ENCODE data around the gene KDM7A. TPM values are rescaled to one million over a fixed set of nuclear protein-coding genes. Genes with fewer than 3 reads are reported as not detected.

KDM7A gene
- total RNA-seq, result 1 to 10 TPM; 7.5 to 7.9 TPM

GRCh38 chr7:140176811-140177702 is at the start of gene KDM7A:
Gene KDM7A (minus strand): TSS chr7:140176983. CDS start chr7:140176937, 46 bp downstream.
- peaks cover 5% of the 10 kb centered on the region for H3K9me3 Mint-ChIP-seq
- peak within 1 kb of the TSS; percentile 91 for H3K4me3 Mint-ChIP-seq
- peak; percentile 95 for DNase-seq
- H3K4me1 Mint-ChIP-seq, result peaks cover 32% of the 10 kb centered on the region
- H3K27me3 Mint-ChIP-seq, result peaks cover 11% of the 10 kb centered on the region
- peak within 1 kb of the TSS; percentile 83 for H3K27ac Mint-ChIP-seq
- peaks cover 10% of the 10 kb centered on the region for H3K36me3 Mint-ChIP-seq

DNA sequence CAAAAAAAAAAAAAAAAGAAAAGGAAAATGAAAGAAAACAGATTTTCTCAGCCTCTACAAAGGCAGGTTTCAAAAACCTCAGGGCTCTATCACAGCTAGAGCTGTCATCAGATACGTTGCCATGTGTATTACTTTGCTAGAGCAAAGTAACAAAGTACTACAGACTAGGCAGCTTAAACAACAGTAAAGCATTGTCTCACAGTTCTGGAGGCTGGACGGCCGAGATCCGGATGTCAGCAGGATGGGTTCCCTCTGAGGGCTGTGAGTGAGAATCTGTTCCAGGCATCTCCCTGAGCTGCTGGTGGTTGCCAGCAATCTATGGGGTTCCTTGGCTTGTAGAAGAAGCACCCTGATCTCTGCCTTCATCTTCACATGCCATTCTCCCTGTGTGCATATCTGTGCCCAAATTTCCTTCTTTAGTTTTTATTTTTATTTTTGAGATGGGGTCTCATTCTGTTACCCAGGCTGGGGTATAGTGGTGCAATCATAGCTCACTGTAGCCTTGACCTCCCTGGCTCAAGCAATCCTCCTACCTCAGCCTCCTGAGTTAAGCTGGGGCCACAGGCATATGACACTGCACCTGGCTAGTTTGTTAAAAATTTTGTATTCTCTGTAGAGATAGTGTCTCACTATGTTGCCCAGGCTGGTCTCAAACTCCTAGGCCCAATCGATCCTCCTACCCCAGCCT is 48.9 kb upstream of the KDM7A start:
- Mint-ChIP-seq H3K4me1 (peaks cover 41% of the 10 kb centered on the region), H3K4me3 (no peak overlapping the region), H3K27me3 (no peaks in the 10 kb centered on the region), H3K36me3 (no peaks in the 10 kb centered on the region), H3K9me3 (no peaks in the 10 kb centered on the region), H3K27ac (no peak overlapping the region)
- no peak for DNase-seq

DNA sequence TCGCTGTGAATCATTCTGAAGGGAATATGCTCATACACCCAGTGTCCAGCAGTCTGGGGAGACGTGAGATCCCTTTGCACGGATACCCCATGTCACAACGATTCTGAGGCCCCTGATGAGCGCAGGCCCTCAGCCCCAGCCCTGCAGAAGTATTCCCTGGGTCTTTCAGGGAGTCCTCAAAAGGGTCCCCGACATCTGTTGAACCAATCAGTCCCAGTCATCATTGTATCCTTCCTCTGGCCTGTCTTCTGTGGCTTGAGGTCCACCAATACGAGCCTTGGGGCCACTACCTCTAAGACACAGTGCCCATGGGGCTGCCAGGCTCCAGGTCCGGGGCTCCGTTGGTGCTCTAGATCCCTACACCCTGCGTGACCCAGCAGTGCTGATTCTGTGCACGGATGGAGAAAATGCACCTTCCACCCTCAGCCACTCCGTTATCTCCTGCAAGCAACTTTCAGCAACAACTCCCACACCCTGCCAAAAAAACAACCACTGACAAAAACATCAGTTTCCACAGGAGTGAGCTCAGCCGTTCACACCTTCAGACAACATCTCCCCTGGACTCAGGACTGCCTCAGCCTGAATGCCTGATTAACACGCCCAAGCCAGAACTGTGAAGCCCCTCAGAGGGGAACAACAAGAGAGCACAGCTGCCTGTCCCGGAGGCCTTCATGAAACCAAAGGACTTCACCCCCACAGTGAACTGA is 46.9 kb upstream of the KDM7A start:
- H3K4me3 Mint-ChIP-seq, result no peak overlapping the region
- no peaks in the 10 kb centered on the region for H3K27me3 Mint-ChIP-seq
- H3K9me3 Mint-ChIP-seq, result no peaks in the 10 kb centered on the region
- H3K36me3 Mint-ChIP-seq, result no peaks in the 10 kb centered on the region
- no peak overlapping the region for H3K27ac Mint-ChIP-seq
- peaks cover 34% of the 10 kb centered on the region for H3K4me1 Mint-ChIP-seq
- DNase-seq, result no peak

GRCh38 chr7:140222814-140223213 is 46.0 kb upstream of the KDM7A start:
- peaks cover 2% of the 10 kb centered on the region for H3K9me3 Mint-ChIP-seq
- H3K27ac Mint-ChIP-seq, result no peak overlapping the region
- no peak overlapping the region for H3K4me3 Mint-ChIP-seq
- H3K4me1 Mint-ChIP-seq, result peaks cover 34% of the 10 kb centered on the region
- H3K27me3 Mint-ChIP-seq, result no peaks in the 10 kb centered on the region
- no peak for DNase-seq
- H3K36me3 Mint-ChIP-seq, result no peaks in the 10 kb centered on the region

GRCh38 chr7:140219672-140220524 is 43.1 kb upstream of the KDM7A start:
- DNase-seq, result no peak
- no peak overlapping the region for H3K27ac Mint-ChIP-seq
- H3K4me1 Mint-ChIP-seq, result peaks cover 24% of the 10 kb centered on the region
- no peak overlapping the region for H3K4me3 Mint-ChIP-seq
- H3K27me3 Mint-ChIP-seq, result no peaks in the 10 kb centered on the region
- peaks cover 11% of the 10 kb centered on the region for H3K9me3 Mint-ChIP-seq
- no peaks in the 10 kb centered on the region for H3K36me3 Mint-ChIP-seq

DNA sequence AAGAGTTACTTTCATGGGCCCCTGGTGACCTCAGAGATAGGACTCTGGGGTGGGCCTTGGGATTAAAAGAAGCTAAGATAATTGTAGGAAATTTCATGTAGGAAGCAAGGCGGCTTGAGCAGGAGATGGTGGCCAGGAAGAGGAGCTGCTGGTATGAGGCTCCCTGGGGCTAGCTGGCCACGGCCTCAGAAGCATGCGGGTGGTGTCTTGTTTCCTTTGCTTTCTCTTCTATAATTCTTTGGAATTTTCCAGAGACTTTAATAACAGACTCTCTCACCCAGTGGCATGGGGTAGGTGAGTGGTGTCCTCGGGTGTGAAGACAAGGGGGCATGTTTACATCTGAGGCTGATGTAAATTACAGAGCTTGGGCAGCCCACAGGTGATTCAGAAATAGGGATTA is 41.9 kb upstream of the KDM7A start:
- no peak for DNase-seq
- Mint-ChIP-seq H3K9me3 (peaks cover 11% of the 10 kb centered on the region), H3K27me3 (no peaks in the 10 kb centered on the region), H3K27ac (peak overlapping the region; percentile 42), H3K4me3 (no peak overlapping the region), H3K36me3 (no peaks in the 10 kb centered on the region), H3K4me1 (peaks cover 20% of the 10 kb centered on the region)

GRCh38 chr7:140217750-140218501 is 41.1 kb upstream of the KDM7A start:
- H3K4me3 Mint-ChIP-seq, result no peak overlapping the region
- no peaks in the 10 kb centered on the region for H3K27me3 Mint-ChIP-seq
- peaks cover 11% of the 10 kb centered on the region for H3K9me3 Mint-ChIP-seq
- peaks cover 14% of the 10 kb centered on the region for H3K4me1 Mint-ChIP-seq
- H3K27ac Mint-ChIP-seq, result no peak overlapping the region
- DNase-seq, result no peak
- no peaks in the 10 kb centered on the region for H3K36me3 Mint-ChIP-seq

- Mint-ChIP-seq H3K4me1 (peaks cover 24% of the 10 kb centered on the region), H3K9me3 (peaks cover 11% of the 10 kb centered on the region), H3K27me3 (no peaks in the 10 kb centered on the region), H3K27ac (no peak overlapping the region), H3K36me3 (no peaks in the 10 kb centered on the region), H3K4me3 (no peak overlapping the region)
- no peak for DNase-seq
Observed at GRCh38 chr7:140215281-140215680, 38.5 kb upstream of the KDM7A start.

GRCh38 chr7:140214075-140214684 is 37.4 kb upstream of the KDM7A start:
- Mint-ChIP-seq H3K27me3 (no peaks in the 10 kb centered on the region), H3K9me3 (peaks cover 11% of the 10 kb centered on the region), H3K36me3 (no peaks in the 10 kb centered on the region), H3K27ac (no peak overlapping the region), H3K4me3 (no peak overlapping the region), H3K4me1 (peaks cover 30% of the 10 kb centered on the region)
- no peak for DNase-seq

GRCh38 chr7:140213684-140214074 is 36.9 kb upstream of the KDM7A start:
- Mint-ChIP-seq H3K4me3 (no peak overlapping the region), H3K27ac (no peak overlapping the region), H3K4me1 (peaks cover 30% of the 10 kb centered on the region), H3K27me3 (no peaks in the 10 kb centered on the region), H3K36me3 (no peaks in the 10 kb centered on the region), H3K9me3 (peaks cover 11% of the 10 kb centered on the region)
- no peak for DNase-seq

- no peaks in the 10 kb centered on the region for H3K27me3 Mint-ChIP-seq
- peak overlapping the region; percentile 1 for H3K27ac Mint-ChIP-seq
- DNase-seq, result no peak
- H3K36me3 Mint-ChIP-seq, result no peaks in the 10 kb centered on the region
- no peak overlapping the region for H3K4me3 Mint-ChIP-seq
- peaks cover 5% of the 10 kb centered on the region for H3K9me3 Mint-ChIP-seq
- peaks cover 31% of the 10 kb centered on the region for H3K4me1 Mint-ChIP-seq
Observed at GRCh38 chr7:140212100-140212881, 35.5 kb upstream of the KDM7A start.

DNA sequence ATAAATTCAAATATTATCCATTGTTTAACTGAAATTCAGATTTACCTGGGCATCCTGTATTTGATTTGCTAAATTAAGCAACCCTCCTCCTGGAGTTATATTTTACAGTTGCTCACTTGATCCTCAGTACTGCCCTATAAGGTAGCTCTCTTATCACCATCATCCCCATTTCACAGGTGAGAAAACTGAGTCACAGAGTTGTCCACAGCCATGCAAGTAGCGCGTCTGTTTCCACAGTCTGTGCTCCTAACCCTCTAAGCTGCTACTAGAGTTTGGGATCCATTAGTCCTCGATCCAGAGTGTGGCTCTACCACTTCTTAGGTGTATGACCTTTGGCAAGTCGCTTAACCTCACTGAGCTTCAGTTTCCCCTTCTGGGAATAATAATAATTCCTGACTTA is 34.9 kb upstream of the KDM7A start:
- Mint-ChIP-seq H3K9me3 (peaks cover 5% of the 10 kb centered on the region), H3K4me1 (peaks cover 37% of the 10 kb centered on the region), H3K36me3 (no peaks in the 10 kb centered on the region), H3K27ac (no peak overlapping the region), H3K4me3 (no peak overlapping the region), H3K27me3 (no peaks in the 10 kb centered on the region)
- no peak for DNase-seq
